Suprapubic skin (tissue), 4 donors: ENCODE measurements around the gene TEX29. TPM values are rescaled to one million over a fixed set of nuclear protein-coding genes. Genes with fewer than 3 reads are reported as not detected.

Experiments
- DNase-seq, 2 donors: peaks; one replicate each; pipeline ENCODE4 v3.0.0-alpha.2; 2019; ENCODE audit warnings: low spot score in 2 of 2
- H3K27ac ChIP-seq: fragments of 200-600 bp; sonication (generic); one replicate; pipeline ENCODE4 v1.5.1; 2019
- H3K27me3 ChIP-seq: fragments of 200-600 bp; sonication (generic); one replicate; pipeline ENCODE4 v1.5.1; 2019
- H3K36me3 ChIP-seq: fragments of 200-600 bp; sonication (generic); one replicate; pipeline ENCODE4 v1.5.1; 2019
- H3K4me1 ChIP-seq: fragments of 200-600 bp; sonication (generic); one replicate; pipeline ENCODE4 v1.5.1; 2019
- H3K4me3 ChIP-seq: fragments of 200-600 bp; sonication (generic); one replicate; pipeline ENCODE4 v1.5.1; 2019; ENCODE audit warnings: mild to moderate bottlenecking
- H3K9me3 ChIP-seq: fragments of 200-600 bp; sonication (generic); one replicate; pipeline ENCODE4 v1.5.1; 2019
- EP300 ChIP-seq: sonication (generic); formaldehyde crosslinking; IDR thresholded peaks from one replicate; pipeline ENCODE4 v1.6.1; 2017; ENCODE audit warnings: antibody characterized with exemption
- POLR2A ChIP-seq, 2 donors: fragments of 450-650 bp; IDR thresholded peaks; one replicate each; pipeline ENCODE4 v1.6.1; 2017; ENCODE audit warnings: antibody characterized with exemption in 2 of 2, mild to moderate bottlenecking in 2 of 2, moderate library complexity in 2 of 2
- POLR2AphosphoS5 ChIP-seq, 3 donors: sonication (generic); formaldehyde crosslinking; IDR thresholded peaks; one replicate each; pipeline ENCODE4 v1.6.1; 2017; ENCODE audit warnings: antibody characterized with exemption in 3 of 3
- WGBS: methylation state at CpG from one replicate; pipeline ENCODE4 v1.1.5; 2018; 5-methylcytosine and 5-hydroxymethylcytosine counted together
- total RNA-seq, 4 donors: library from RNA; depleted of rRNA; stranded (reverse); fragments of >200 nt; gene quantifications; one replicate each; pipeline ENCODE4 v1.1.0, GENCODE V29; 2016
- TF ChIP-seq, protein P1 (sequence below), 2 donors: fragments of 200-600 bp in 1 of 2; fragments of 450-650 bp in 1 of 2; sonication (generic) in 1 of 2; IDR thresholded peaks; one replicate each; pipeline ENCODE4 v1.5.1; 2016 to 2019; ENCODE audit warnings: antibody characterized with exemption in 2 of 2, mild to moderate bottlenecking in 1 of 2, moderate library complexity in 1 of 2

TEX29 gene
- total RNA-seq, 4 donors from 2014 or later: not detected

DNA sequence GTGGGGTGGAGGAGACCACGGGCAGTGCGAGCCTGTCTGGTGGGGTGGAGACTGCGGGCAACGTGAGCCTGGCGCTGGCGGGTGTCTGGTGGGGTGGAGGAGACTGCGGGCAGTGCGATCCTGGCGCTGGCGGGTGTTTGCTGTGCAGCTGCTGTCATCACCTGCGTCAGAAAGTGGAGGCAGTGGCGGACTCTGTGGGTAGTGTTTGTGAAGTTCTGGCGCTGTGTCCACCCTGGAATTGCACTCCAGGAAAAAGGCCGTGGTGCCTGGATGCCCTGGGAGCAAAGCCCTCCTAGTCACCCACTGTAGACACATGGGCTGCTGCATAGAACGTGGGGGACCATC, 6.2 kb downstream of the TEX29 start:
- Histone ChIP-seq H3K36me3 (no peaks in the 10 kb centered on the region), H3K4me1 (no peaks in the 10 kb centered on the region)
- no peak for TF ChIP-seq EP300
- TF ChIP-seq POLR2A (IDR thresholded peaks at IDR 0.05): no peak

DNA sequence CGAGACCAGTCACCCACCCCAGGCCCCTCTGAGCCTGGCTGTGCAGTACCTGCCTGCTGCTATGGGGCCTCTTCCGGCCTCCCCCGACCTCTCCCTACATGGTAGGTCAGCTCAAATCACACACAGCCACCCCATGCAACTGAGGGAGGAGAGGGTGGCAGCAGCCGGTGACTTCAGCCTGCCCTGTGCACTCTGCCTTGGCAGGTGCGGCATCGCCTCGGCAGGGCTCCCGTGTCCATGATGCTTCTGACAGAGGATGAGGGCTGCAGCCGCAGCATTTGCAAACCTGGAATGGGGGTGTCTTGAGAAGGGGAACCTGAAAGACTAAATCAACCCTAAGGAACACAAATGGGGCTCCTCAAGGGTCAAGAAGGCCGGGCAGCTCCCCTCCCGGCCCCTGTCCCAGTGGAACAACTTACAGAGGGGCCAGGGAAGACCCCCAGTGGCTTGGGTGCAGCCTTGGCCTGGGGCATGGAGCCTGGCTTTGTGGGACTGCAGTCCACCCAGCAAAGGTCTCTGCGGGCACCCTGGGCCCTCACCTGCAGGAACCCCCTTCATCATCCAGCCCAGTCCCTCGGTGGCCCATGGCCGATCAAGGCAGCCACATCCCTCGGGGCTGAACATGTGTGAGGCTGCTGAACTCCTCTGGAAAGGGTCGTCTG, 6.7 kb downstream of the TEX29 start:
- peak in 1 of 2 donors; percentile 38 for DNase-seq
- no peaks in the 10 kb centered on the region for H3K4me1 ChIP-seq
- H3K27me3 ChIP-seq: no peaks in the 10 kb centered on the region
- WGBS: 86% methylated on average over 13 of the region's 16 CpGs
- no peak overlapping the region for H3K27ac ChIP-seq
- H3K36me3 ChIP-seq: no peaks in the 10 kb centered on the region
- no peaks in the 10 kb centered on the region for H3K9me3 ChIP-seq
- no peak overlapping the region for H3K4me3 ChIP-seq
- TF ChIP-seq EP300 (no peak), POLR2AphosphoS5 (IDR thresholded peaks at IDR 0.05) (no peak), POLR2A (IDR thresholded peaks at IDR 0.05) (no peak)
- TF ChIP-seq, protein P1, sequence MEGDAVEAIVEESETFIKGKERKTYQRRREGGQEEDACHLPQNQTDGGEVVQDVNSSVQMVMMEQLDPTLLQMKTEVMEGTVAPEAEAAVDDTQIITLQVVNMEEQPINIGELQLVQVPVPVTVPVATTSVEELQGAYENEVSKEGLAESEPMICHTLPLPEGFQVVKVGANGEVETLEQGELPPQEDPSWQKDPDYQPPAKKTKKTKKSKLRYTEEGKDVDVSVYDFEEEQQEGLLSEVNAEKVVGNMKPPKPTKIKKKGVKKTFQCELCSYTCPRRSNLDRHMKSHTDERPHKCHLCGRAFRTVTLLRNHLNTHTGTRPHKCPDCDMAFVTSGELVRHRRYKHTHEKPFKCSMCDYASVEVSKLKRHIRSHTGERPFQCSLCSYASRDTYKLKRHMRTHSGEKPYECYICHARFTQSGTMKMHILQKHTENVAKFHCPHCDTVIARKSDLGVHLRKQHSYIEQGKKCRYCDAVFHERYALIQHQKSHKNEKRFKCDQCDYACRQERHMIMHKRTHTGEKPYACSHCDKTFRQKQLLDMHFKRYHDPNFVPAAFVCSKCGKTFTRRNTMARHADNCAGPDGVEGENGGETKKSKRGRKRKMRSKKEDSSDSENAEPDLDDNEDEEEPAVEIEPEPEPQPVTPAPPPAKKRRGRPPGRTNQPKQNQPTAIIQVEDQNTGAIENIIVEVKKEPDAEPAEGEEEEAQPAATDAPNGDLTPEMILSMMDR (IDR thresholded peaks at IDR 0.05): no peak

More for the DNA sequence above, 6.2 kb downstream of the TEX29 start:
- no peaks in the 10 kb centered on the region for H3K27me3 ChIP-seq
- 62% methylated on average over 4 of the region's 15 CpGs for WGBS
- no peak overlapping the region for H3K27ac ChIP-seq
- no peak overlapping the region for H3K4me3 ChIP-seq
- no peaks in the 10 kb centered on the region for H3K9me3 ChIP-seq
- DNase-seq: no peak

DNA sequence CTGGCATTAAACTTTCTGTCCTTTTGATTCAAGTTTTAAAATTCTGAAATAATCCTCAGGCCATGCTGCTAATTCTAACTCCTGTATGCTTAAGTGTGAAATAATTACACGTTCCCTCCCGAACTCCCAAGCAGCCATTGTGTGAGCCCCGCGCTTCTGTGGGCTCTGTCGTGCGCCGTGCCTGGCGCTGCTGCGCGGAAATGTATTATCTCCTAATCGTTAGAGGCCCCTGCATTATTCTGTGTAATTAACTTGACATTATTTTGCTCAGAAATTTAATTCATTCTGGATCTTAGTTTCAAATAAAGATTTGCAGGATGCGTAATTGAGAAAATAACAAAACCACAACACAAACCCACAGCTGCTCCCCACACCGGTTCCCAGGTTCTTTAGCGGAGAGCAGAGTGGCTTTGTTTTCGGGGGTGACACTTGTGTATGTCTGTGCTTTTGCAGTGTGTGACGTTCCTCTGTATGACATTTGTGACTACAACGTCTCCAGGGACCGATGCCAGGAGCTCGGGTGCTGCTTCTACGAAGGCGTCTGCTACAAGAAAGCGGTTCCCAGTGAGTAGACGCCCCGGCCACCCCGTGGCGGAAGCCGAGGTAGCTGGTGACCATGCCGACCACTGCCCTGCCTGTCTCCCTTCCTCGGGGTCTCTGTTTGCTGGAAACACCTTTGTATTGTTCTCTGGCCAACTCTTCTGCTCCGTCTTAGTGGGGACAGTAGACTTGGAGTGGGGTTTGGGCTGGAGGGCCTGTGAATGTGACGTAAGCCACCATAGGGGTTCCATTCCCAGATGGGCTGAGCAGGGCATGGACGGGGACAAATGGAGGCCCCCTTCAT, 7.5 kb downstream of the TEX29 start:
- TF ChIP-seq EP300 (no peak), POLR2AphosphoS5 (IDR thresholded peaks at IDR 0.05) (no peak), POLR2A (IDR thresholded peaks at IDR 0.05) (no peak)
- TF ChIP-seq, protein P1 (IDR thresholded peaks at IDR 0.05): no peak
- H3K36me3 ChIP-seq: no peaks in the 10 kb centered on the region
- WGBS: 89% methylated on average over 19 of the region's 32 CpGs
- no peaks in the 10 kb centered on the region for H3K4me1 ChIP-seq
- no peak overlapping the region for H3K27ac ChIP-seq
- no peaks in the 10 kb centered on the region for H3K9me3 ChIP-seq
- no peaks in the 10 kb centered on the region for H3K27me3 ChIP-seq
- no peak overlapping the region for H3K4me3 ChIP-seq
- DNase-seq: peak in 1 of 2 donors; percentile 48

DNA sequence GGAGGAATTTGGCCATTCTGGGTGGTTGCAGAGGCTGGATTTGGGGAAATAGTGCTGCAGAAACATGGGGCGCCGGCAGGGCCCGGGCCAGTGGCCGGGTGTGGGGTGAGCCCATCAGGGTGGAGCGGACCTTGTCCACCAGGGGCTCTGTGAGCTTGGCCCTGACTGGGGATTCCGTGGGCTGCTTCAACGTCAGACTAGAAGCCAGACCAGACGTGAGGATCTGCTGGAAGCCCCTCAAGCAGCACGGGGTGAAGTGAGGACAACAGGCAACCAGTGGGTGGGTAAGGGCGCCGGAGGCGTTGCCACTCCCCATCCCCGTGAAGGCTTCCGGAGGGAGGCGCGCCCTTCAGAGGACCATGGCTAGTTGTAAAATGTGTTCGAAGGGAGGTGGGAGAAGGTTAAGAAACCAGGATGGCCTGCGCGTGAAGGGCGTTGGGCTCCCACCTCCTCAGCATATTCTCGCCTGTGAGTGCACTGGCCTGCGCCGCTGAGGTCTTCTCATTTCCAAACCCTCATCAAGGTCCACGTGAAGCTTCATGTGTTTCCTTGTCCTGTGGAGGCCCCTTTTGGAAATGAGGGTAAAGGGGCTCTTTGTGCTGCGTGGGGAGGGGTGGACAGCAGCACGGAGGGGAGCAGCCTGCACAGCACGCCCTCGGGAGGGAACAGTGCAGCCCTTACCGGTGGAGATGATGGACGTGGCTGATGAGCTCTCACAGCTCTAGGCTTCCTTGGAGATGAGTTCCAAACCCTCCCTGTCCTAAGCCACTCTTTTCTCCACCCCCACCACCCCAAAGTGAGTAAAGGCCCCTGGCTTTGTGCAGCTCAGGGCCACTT, 8.3 kb downstream of the TEX29 start:
- H3K36me3 ChIP-seq: no peaks in the 10 kb centered on the region
- no peaks in the 10 kb centered on the region for H3K27me3 ChIP-seq
- H3K4me3 ChIP-seq: no peak overlapping the region
- TF ChIP-seq EP300 (no peak), POLR2AphosphoS5 (IDR thresholded peaks at IDR 0.05) (no peak), POLR2A (IDR thresholded peaks at IDR 0.05) (no peak)
- TF ChIP-seq, protein P1 (IDR thresholded peaks at IDR 0.05): no peak
- no peaks in the 10 kb centered on the region for H3K4me1 ChIP-seq
- no peaks in the 10 kb centered on the region for H3K9me3 ChIP-seq
- H3K27ac ChIP-seq: no peak overlapping the region
- WGBS: 86% methylated on average over 29 of the region's 30 CpGs
- no peak for DNase-seq

DNA sequence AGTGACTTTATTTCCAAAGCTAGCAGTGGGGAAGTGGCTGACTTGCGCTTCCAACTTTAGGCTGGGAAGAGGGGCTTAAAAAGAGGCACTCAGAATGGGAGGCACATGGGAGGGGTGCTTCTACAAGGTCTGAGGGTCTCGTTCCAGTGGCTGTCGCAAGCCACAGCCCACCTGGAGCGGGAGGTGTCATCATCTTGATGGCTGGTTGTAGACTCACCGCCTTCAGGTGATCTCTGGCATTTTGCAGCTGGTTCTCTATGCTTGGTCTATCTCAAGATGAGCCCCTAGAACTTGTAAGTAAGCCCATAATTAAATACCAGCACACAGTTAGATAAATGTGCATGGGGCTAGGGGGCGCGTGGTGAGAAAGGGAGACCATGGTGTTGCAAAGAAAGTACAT, 9.2 kb downstream of the TEX29 start:
- peak in 1 of 2 donors; percentile 34 for DNase-seq
- Histone ChIP-seq H3K36me3 (no peaks in the 10 kb centered on the region), H3K9me3 (no peaks in the 10 kb centered on the region), H3K4me3 (no peak overlapping the region), H3K4me1 (no peaks in the 10 kb centered on the region), H3K27ac (no peak overlapping the region), H3K27me3 (no peaks in the 10 kb centered on the region)
- TF ChIP-seq POLR2A (IDR thresholded peaks at IDR 0.05): no peak
- TF ChIP-seq, protein P1 (IDR thresholded peaks at IDR 0.05): no peak
- TF ChIP-seq EP300: no peak
- no peak for TF ChIP-seq POLR2AphosphoS5 (IDR thresholded peaks at IDR 0.05)
- 93% methylated on average over 7 of the region's 7 CpGs for WGBS
